Endothelial cell of umbilical vein (primary cell): ENCODE data around the gene CHURC1.

Source experiments
- EZH2 ChIP-seq: IDR thresholded peaks from 2 replicates; pipeline ENCODE4 v1.6.1; 2012; ENCODE audit warnings: borderline replicate concordance, low read depth, mild to moderate bottlenecking, moderate library complexity, low read length, inconsistent platforms; ENCODE audit not compliant: severe bottlenecking
- MAX ChIP-seq: IDR thresholded peaks from 2 replicates; pipeline ENCODE4 v1.6.1; 2011; ENCODE audit not compliant: insufficient read depth, insufficient read length
- POLR2AphosphoS5 ChIP-seq: IDR thresholded peaks from 2 replicates; pipeline ENCODE4 v1.6.1; 2012; ENCODE audit warnings: low read depth, mild to moderate bottlenecking, control low read depth, low read length, moderate library complexity; ENCODE audit not compliant: insufficient read depth
- TF ChIP-seq, protein P1 (sequence below), 2 donors: IDR thresholded peaks; 1 replicate in 1 of 2; 2 replicates in 1 of 2; pipeline ENCODE4 v1.5.1; 2011; ENCODE audit warnings: low read length in 2 of 2, mild to moderate bottlenecking in 2 of 2, moderate library complexity in 2 of 2, control low read depth in 1 of 2, inconsistent platforms in 1 of 2, low read depth in 1 of 2; ENCODE audit not compliant: insufficient read depth in 1 of 2; ENCODE audit errors: extremely low read depth in 1 of 2

DNA sequence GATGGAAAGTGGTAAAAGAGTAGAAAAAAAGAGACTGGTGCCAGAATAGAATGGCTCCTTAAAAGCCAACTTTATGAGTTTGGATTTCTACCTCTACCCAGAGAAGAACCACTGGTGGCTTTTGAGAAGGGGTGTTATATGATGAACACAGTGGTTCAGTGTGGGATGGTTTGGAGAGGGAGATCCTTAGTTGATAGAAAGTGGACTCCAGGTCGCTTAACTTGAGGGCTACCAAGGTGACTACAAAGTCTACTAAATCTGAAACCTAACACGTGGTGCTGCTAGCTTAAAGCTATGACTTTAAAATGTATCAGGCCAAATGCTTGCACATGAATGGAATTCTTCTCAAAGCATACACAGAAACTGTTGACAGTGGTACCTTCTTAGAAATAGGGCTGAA lies 42.9 kb upstream of the CHURC1 start:
- TF ChIP-seq, protein P1, sequence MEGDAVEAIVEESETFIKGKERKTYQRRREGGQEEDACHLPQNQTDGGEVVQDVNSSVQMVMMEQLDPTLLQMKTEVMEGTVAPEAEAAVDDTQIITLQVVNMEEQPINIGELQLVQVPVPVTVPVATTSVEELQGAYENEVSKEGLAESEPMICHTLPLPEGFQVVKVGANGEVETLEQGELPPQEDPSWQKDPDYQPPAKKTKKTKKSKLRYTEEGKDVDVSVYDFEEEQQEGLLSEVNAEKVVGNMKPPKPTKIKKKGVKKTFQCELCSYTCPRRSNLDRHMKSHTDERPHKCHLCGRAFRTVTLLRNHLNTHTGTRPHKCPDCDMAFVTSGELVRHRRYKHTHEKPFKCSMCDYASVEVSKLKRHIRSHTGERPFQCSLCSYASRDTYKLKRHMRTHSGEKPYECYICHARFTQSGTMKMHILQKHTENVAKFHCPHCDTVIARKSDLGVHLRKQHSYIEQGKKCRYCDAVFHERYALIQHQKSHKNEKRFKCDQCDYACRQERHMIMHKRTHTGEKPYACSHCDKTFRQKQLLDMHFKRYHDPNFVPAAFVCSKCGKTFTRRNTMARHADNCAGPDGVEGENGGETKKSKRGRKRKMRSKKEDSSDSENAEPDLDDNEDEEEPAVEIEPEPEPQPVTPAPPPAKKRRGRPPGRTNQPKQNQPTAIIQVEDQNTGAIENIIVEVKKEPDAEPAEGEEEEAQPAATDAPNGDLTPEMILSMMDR (IDR thresholded peaks at IDR 0.05; ENCODE audit: extremely low read depth in 1 of 2, insufficient read depth in 1 of 2, low read depth in 1 of 2, low read length in 2 of 2), result no peak
- TF ChIP-seq POLR2AphosphoS5 (no peak), EZH2 (no peak), MAX (no peak)
